Mesenchymal stem cell (in vitro differentiated cells and primary cell): ENCODE data around the gene CST4.

Experiments
- DNase-seq: peaks from one replicate; pipeline ENCODE4 v3.0.0-alpha.2; 2013
- H2AFZ ChIP-seq: one replicate; pipeline ENCODE4 v1.6.1; 2013; ENCODE audit warnings: low read depth, mild to moderate bottlenecking, control low read depth, inconsistent platforms, low read length, moderate library complexity
- H2AK5ac ChIP-seq: 2 replicates; pipeline ENCODE4 v1.6.1; 2013; ENCODE audit warnings: low read length, moderate library complexity, mild to moderate bottlenecking, inconsistent platforms; ENCODE audit not compliant: severe bottlenecking
- H2BK120ac ChIP-seq: one replicate; pipeline ENCODE4 v1.6.1; 2013; ENCODE audit warnings: low read depth, mild to moderate bottlenecking, inconsistent platforms, low read length, moderate library complexity
- H2BK12ac ChIP-seq, 2 experiments: one replicate each; pipeline ENCODE4 v1.6.1; 2013; ENCODE audit warnings: inconsistent platforms in 2 of 2, low read length in 2 of 2, mild to moderate bottlenecking in 2 of 2, moderate library complexity in 2 of 2, control low read depth in 1 of 2
- H2BK15ac ChIP-seq: one replicate; pipeline ENCODE4 v1.6.1; 2013; ENCODE audit warnings: mild to moderate bottlenecking, low read depth, inconsistent platforms; ENCODE audit not compliant: poor library complexity, severe bottlenecking
- H2BK5ac ChIP-seq: 2 replicates; pipeline ENCODE4 v1.6.1; 2013; ENCODE audit warnings: low read depth, mild to moderate bottlenecking, low read length, control low read depth, inconsistent platforms; ENCODE audit not compliant: poor library complexity, severe bottlenecking
- H3K14ac ChIP-seq, 2 experiments: one replicate each; pipeline ENCODE4 v1.6.1; 2013; ENCODE audit warnings: inconsistent platforms in 2 of 2, low read length in 2 of 2, control low read depth in 1 of 2, mild to moderate bottlenecking in 1 of 2, moderate library complexity in 1 of 2
- H3K18ac ChIP-seq, 2 experiments: one replicate each; pipeline ENCODE4 v1.6.1; 2013; ENCODE audit warnings: inconsistent platforms in 2 of 2, low read length in 2 of 2, control low read depth in 1 of 2, low read depth in 1 of 2, mild to moderate bottlenecking in 1 of 2
- H3K23ac ChIP-seq, 2 experiments: one replicate each; pipeline ENCODE4 v1.6.1; 2013; ENCODE audit warnings: inconsistent platforms in 2 of 2, low read length in 2 of 2, mild to moderate bottlenecking in 2 of 2, moderate library complexity in 2 of 2, control low read depth in 1 of 2
- H3K27ac ChIP-seq: 2 replicates; pipeline ENCODE4 v1.5.1; 2013; ENCODE audit warnings: mild to moderate bottlenecking, moderate library complexity, low read length, control low read depth, inconsistent platforms; ENCODE audit not compliant: poor library complexity, severe bottlenecking
- H3K27me3 ChIP-seq, 2 experiments: 2 replicates each; pipeline versions ENCODE4 v1.6.1 to v1.7.0; 2013; ENCODE audit warnings: low read length in 2 of 2, mild to moderate bottlenecking in 2 of 2, moderate library complexity in 2 of 2, control low read depth in 1 of 2, inconsistent platforms in 1 of 2; ENCODE audit not compliant: control insufficient read depth in 1 of 2, insufficient read depth in 1 of 2
- H3K36me3 ChIP-seq, 2 experiments: 2 replicates each; pipeline versions ENCODE4 v1.6.1 to v1.7.0; 2013; ENCODE audit warnings: low read length in 2 of 2, control low read depth in 1 of 2, inconsistent platforms in 1 of 2, low read depth in 1 of 2, mild to moderate bottlenecking in 1 of 2; ENCODE audit not compliant: insufficient read depth in 2 of 2, control insufficient read depth in 1 of 2
- H3K4ac ChIP-seq, 2 experiments: one replicate each; pipeline ENCODE4 v1.6.1; 2013; ENCODE audit warnings: inconsistent platforms in 2 of 2, low read length in 2 of 2, mild to moderate bottlenecking in 2 of 2, moderate library complexity in 2 of 2, control low read depth in 1 of 2, low read depth in 1 of 2
- H3K4me1 ChIP-seq: 2 replicates; pipeline ENCODE4 v1.6.1; 2013; ENCODE audit warnings: low read depth, low read length, control low read depth; ENCODE audit not compliant: control insufficient read depth, insufficient read depth
- H3K4me2 ChIP-seq: 2 replicates; pipeline ENCODE4 v1.6.1; 2013; ENCODE audit warnings: low read length, mild to moderate bottlenecking, inconsistent platforms; ENCODE audit not compliant: poor library complexity, severe bottlenecking
- H3K4me3 ChIP-seq, 2 experiments: 2 replicates each; pipeline versions ENCODE4 v1.5.1 to v1.7.0; 2013; ENCODE audit warnings: low read length in 2 of 2, mild to moderate bottlenecking in 2 of 2, control low read depth in 1 of 2, low read depth in 1 of 2; ENCODE audit not compliant: insufficient read depth in 1 of 2
- H3K79me1 ChIP-seq: replicated peaks from 2 replicates; pipeline ENCODE4 v1.6.1; 2013; ENCODE audit warnings: mild to moderate bottlenecking, control low read depth, low read length, inconsistent platforms; ENCODE audit not compliant: poor library complexity, severe bottlenecking
- H3K9ac ChIP-seq: 2 replicates; pipeline ENCODE4 v1.7.0; 2013; ENCODE audit warnings: mild to moderate bottlenecking, low read length, moderate library complexity
- H3K9me3 ChIP-seq: 2 replicates; pipeline ENCODE4 v1.7.0; 2013; ENCODE audit warnings: mild to moderate bottlenecking, low read length; ENCODE audit not compliant: control insufficient read depth
- H4K8ac ChIP-seq: one replicate; pipeline ENCODE4 v1.6.1; 2013; ENCODE audit warnings: inconsistent platforms, mild to moderate bottlenecking, low read length, moderate library complexity
- H4K91ac ChIP-seq: one replicate; pipeline ENCODE4 v1.6.1; 2013; ENCODE audit warnings: mild to moderate bottlenecking, low read length, inconsistent platforms
- WGBS: methylation state at CpG from one replicate; pipeline ENCODE4 v1.1.7; 2013; ENCODE audit warnings: mixed read lengths; 5-methylcytosine and 5-hydroxymethylcytosine counted together

The CST4 gene

DNA sequence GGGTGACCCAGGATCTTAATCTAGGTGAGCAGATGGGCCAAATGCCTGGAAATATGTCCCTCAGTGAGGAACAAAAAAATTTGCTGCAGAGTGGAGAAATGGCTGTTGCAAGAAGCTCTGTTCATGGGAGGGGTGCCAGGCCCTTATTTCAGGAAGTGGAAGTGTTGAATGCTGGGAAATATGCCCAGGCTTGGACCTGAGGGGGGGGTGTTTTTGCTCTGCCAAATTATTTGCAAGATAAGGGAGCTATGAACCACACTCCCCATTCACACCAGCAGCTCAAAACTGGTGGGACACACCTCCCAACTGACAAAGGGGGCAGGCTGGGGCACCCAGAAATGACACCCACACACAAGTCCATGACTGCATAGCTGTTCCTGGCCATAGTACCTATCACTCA is 8.7 kb downstream of the CST4 start:
- H2BK12ac ChIP-seq: no peak overlapping the region
- no peaks in the 10 kb centered on the region for H3K36me3 ChIP-seq
- no peak overlapping the region for H2BK120ac ChIP-seq
- no peak overlapping the region for H4K8ac ChIP-seq
- H3K27me3 ChIP-seq: peaks cover 0 to 9% of the 10 kb centered on the region in 2 experiments
- H3K9me3 ChIP-seq: no peaks in the 10 kb centered on the region
- peaks cover 1% of the 10 kb centered on the region for H3K4me1 ChIP-seq
- H2BK5ac ChIP-seq: no peak overlapping the region
- H3K18ac ChIP-seq: no peak overlapping the region
- H4K91ac ChIP-seq: no peak overlapping the region
- no peak overlapping the region for H3K4ac ChIP-seq
- H3K23ac ChIP-seq: no peak overlapping the region
- no peak for DNase-seq
- H3K79me1 ChIP-seq: no peaks in the 10 kb centered on the region
- no peak overlapping the region for H3K4me2 ChIP-seq
- no peak overlapping the region for H2AK5ac ChIP-seq
- no peak overlapping the region for H2AFZ ChIP-seq
- no peak overlapping the region for H3K14ac ChIP-seq
- no peak overlapping the region for H2BK15ac ChIP-seq
- H3K9ac ChIP-seq: no peak overlapping the region
- H3K27ac ChIP-seq: no peak overlapping the region
- H3K4me3 ChIP-seq: no peak overlapping the region

DNA sequence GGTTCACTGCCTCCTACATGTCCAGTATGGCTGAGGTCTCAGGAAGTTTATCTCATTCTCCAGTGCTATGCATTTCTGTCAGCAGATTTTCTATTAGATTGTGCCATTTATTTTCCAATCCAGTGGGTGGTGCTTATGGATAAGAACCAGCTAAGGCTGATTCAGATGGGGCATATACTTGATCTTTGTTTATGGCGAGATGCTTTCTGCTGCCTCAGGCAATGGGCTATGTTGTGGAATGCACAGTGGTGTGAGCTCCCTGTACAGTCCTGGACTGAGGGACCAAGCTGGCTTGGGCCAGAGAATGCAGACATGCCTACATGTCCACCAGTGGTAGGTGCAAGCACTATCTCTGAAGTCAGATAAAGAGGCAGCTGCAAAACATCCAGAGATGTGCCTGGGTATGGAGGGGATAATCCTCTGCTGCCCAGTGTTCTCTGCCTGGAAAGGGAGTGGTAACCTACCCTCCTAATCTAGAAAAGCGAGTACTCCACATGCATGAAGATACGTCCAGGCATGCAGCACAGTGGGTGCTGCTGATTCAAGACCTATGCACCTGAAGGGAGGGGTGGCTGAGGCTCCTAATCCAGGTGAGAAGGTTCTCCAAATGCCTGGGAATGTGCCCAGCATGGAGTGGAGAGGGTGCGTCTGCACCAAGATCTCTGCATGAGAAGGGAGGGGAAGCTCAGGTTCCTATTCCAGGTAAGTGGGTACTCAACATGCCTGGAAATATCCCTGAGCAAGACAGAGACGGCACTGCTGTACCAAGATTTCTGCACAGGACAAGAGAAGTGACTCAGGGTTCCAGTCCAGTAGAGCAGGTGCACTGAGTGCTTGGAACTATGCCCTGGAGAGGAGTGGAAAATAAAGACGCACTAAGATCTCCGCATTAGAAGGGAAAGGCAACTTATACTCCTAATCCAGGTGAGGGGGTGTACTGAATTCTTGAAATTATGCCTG is 9.4 kb downstream of the CST4 start:
- WGBS: 96% methylated on average over 7 of the region's 7 CpGs
- Histone ChIP-seq H3K18ac (no peak overlapping the region), H3K4ac (no peak overlapping the region)

DNA sequence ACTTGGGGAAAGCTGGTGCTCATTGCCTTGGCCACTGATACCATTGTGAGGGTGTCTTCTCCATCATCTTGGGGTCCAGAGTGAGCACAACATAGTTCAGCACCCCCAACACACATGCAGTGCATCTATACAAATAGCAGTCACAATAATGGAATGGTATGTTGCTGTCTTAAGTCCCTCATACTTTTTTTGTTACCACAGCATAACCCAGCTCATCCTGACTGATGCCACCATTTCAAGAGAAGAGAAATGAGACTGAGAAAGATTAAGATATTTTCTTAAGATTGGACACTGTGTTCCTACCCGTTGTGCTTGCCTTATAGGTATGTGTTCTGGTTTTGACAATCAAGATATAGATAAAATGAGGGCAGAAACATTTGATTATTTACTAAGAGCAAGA is 15.6 kb downstream of the CST4 start:
- Histone ChIP-seq H3K4me3 (no peak overlapping the region), H3K79me1 (no peaks in the 10 kb centered on the region), H3K14ac (no peak overlapping the region), H4K91ac (no peak overlapping the region), H3K9me3 (no peaks in the 10 kb centered on the region), H2AK5ac (no peak overlapping the region), H3K23ac (no peak overlapping the region), H2BK5ac (no peak overlapping the region), H3K4me2 (no peak overlapping the region), H3K4ac (no peak overlapping the region), H3K27me3 (peaks cover 0 to 6% of the 10 kb centered on the region in 2 experiments), H2BK120ac (no peak overlapping the region), H3K27ac (no peak overlapping the region), H2AFZ (no peak overlapping the region), H3K18ac (no peak overlapping the region), H2BK12ac (no peak overlapping the region), H3K9ac (no peak overlapping the region), H3K36me3 (no peaks in the 10 kb centered on the region), H3K4me1 (peaks cover 4% of the 10 kb centered on the region), H4K8ac (no peak overlapping the region), H2BK15ac (no peak overlapping the region)
- WGBS: 86% methylated on average over 1 of the region's 1 CpG
- no peak for DNase-seq

More for the DNA sequence above, 9.4 kb downstream of the CST4 start:
- H2AFZ ChIP-seq: no peak overlapping the region
- no peak overlapping the region for H2AK5ac ChIP-seq
- H2BK5ac ChIP-seq: no peak overlapping the region
- H3K4me2 ChIP-seq: no peak overlapping the region
- no peak overlapping the region for H2BK12ac ChIP-seq
- peaks cover 0 to 2% of the 10 kb centered on the region in 2 experiments for H3K27me3 ChIP-seq
- no peaks in the 10 kb centered on the region for H3K36me3 ChIP-seq
- H2BK15ac ChIP-seq: no peak overlapping the region
- H3K79me1 ChIP-seq: no peaks in the 10 kb centered on the region
- no peak overlapping the region for H4K91ac ChIP-seq
- no peak overlapping the region for H3K27ac ChIP-seq
- no peak overlapping the region for H3K4me3 ChIP-seq
- H3K23ac ChIP-seq: no peak overlapping the region
- no peaks in the 10 kb centered on the region for H3K4me1 ChIP-seq
- DNase-seq: no peak
- H2BK120ac ChIP-seq: no peak overlapping the region
- no peak overlapping the region for H3K9ac ChIP-seq
- H3K14ac ChIP-seq: no peak overlapping the region
- no peak overlapping the region for H4K8ac ChIP-seq
- H3K9me3 ChIP-seq: no peaks in the 10 kb centered on the region

DNA sequence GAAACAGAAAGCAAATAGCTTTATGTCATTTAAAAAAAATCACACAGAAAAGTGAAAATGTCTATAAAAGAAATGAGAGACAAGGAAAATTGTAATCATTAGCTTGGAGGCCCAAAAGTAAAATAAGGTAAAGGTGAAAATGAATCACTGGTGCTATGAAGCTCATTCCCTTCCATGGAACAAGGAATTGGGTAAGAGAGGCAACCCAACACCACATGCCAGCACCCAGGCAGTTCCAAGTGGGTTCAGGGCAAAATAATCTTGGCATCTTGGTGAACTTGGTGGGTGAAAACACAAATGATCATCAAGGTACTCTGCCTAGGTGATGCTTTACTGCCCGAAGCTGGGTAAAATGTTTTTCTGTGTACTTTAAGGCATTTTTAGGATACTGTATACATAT is 16.7 kb downstream of the CST4 start:
- H3K4me1 ChIP-seq: peaks cover 4% of the 10 kb centered on the region

More for the DNA sequence above, 16.7 kb downstream of the CST4 start:
- Histone ChIP-seq H3K36me3 (no peaks in the 10 kb centered on the region), H3K79me1 (no peaks in the 10 kb centered on the region), H3K14ac (no peak overlapping the region), H2BK15ac (no peak overlapping the region), H3K27me3 (peaks cover 0 to 11% of the 10 kb centered on the region in 2 experiments), H3K9me3 (no peaks in the 10 kb centered on the region), H3K23ac (no peak overlapping the region), H2BK12ac (no peak overlapping the region), H3K4me2 (no peak overlapping the region), H3K9ac (no peak overlapping the region), H4K91ac (no peak overlapping the region), H2AFZ (no peak overlapping the region), H3K4me3 (no peak overlapping the region), H2BK120ac (no peak overlapping the region), H2BK5ac (no peak overlapping the region), H2AK5ac (no peak overlapping the region), H3K27ac (no peak overlapping the region), H3K18ac (no peak overlapping the region), H4K8ac (no peak overlapping the region), H3K4ac (no peak overlapping the region)
- WGBS: no CpG with 5 or more reads among the region's 1 CpG
- no peak for DNase-seq
